KBM-7 (cell line): ENCODE results near the gene RIT2.
"Not testable (repeated sequence)": the region's sequence is repeated elsewhere in the genome, so short reads cannot be mapped to it uniquely, and the experiment has no call there.

Experiments used
- DNase-seq: peaks from one replicate; pipeline ENCODE4 v3.0.0-alpha.2; 2015
- in situ Hi-C: fragments of 300-500 bp; cut with MboI; formaldehyde crosslinking; loops from 2 replicates; pipeline ENCODE4 v1.14.3; 2020; ENCODE audit warnings: low sequenced_read_pairs, low pct_unique_long_range_greater_than_20kb, mixed read lengths

RIT2 gene

DNA sequence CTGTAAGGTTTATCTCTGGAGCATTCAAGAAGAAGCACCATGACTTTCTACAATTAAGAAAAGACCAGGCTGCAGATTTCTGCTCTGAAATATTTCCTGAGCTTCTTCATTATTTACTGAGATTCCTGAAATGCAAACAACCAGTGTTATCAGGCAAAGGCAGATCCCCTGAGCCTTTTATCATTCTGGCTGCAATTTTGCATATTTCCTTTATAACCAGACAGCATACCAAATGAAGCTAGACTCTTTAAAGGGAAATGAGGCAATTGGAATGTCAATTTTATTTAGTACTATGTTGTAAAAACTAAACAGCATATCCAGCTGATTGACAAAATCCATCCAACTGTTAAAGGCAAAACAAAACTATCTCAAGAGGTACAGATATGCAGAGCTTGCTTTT is 372.5 kb downstream of the RIT2 start:
- in situ Hi-C loops, result no loop called here

DNA sequence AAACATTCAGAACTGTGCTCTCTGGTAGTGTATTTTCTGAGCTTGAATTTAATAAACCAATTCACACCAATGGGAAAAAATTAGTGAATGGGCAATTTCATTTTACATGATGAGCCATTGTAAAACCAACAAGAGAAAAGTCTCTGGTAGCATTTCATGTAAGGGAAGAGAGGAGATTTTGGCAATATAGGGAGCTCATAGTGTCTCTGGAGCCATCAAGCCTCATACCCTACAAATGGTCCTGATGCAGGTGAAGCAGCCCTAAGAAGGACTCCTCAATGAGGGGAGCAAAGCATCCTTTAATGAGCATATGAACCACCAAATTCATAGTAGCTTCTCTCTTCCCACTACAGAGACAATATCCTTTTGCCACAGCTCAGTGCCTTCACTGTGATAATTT is 373.0 kb downstream of the RIT2 start:
- DNase-seq, result no peak
- in situ Hi-C loops, result no loop called here

More for the DNA sequence above, 372.5 kb downstream of the RIT2 start:
- DNase-seq, result no peak

DNA sequence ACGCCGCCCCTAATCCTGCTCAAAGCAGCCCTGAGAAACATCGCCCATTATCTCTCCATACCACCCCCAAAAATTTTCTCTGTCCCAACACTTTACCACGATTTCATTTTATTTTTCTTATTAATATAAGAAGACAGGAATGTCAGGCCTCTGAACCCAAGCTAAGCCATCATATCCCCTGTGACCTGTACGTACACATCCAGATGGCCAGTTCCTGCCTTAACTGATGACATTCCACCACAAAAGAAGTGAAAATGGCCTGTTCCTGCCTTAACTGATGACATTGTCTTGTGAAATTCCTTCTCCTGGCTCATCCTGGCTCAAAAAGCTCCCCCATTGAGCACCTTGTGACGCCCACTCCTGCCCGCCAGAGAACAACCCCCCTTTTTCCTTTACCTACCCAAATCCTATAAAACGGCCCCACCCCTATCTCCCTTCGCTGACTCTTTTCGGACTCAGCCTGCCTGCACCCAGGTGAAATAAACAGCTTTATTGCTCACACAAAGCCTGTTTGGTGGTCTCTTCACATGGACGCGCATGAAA is 373.6 kb downstream of the RIT2 start:
- in situ Hi-C loops, result not testable (repeated sequence)

DNA sequence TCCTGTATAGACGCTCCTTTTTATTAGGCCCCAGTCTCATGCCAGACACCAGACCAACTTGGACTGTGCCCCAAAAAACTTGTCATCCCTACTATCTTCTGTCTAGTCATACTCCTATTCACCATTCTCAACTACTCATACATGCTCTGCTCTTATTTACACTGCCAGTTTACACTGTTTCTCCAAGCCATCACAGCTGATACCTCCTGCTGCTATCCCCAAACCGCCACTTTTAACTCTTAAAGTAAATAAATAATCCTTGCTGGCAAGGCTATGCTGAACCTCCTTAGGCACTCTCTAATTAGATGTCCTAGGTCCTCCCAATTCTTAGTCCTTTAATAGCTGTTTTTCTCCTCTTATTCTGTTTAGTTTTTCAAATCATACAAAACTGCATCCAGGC is 374.2 kb downstream of the RIT2 start:
- in situ Hi-C loops, DNase-seq: not testable (repeated sequence)

More for the DNA sequence above, 373.6 kb downstream of the RIT2 start:
- not testable (repeated sequence) for DNase-seq

DNA sequence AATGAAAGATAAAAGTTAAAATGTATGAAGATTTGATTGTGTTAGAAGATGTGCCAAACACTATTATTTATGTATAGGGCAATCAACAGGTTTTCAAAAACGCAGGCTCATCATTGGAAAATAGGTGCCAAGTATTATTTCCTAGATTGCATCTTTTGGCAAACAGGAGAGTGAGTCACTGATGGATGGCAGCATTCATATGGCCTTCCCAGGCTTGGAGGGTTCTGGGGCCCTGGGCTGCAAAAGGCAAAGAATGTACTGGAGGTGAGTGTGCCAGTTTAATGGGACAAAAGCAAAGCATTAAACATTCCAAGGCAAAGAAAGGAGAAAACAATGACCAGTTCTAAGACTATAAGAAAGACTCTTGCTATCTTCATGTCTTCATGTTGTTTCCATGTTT is 379.4 kb downstream of the RIT2 start:
- DNase-seq, result no peak
- in situ Hi-C loops, result no loop called here

DNA sequence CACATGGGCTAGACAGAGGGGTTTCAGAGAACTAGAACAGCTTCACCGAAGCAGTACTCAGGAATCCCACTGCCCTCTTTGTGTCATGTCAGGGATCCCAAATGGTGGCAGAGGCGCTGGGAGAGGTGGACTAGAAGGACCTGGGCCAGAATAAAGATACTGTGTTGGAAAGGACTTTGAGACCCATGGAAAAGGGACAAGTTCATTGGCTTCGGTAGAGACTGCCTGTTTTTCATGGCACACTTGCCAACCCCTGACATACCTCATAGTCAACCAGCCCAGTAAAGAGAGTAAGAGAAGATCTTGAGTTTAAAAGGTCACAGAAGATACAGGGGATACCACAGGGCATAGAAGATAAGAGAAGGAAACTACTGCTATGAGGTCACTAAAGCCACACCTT is 381.0 kb downstream of the RIT2 start:
- no peak for DNase-seq

DNA sequence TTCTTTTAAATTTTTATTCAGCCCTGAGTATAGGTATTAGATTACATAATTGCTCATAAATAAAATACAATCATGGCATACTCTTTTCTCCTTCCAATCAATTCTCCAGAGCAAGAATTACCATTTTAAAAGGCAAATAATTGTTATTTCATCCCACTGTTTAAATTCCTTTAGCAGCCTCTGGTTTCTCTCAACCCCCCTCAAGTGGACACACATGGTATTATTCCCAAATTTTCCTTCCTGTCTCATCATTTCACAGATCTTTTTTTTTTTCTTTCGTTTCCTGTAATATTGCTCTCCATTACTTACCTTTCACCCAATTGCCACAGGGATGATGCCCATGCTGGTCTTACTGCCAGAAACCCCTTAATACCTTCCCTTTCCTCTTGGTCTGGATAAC is 385.2 kb downstream of the RIT2 start:
- no peak for DNase-seq
- in situ Hi-C loops, result no loop called here

More for the DNA sequence above, 381.0 kb downstream of the RIT2 start:
- in situ Hi-C loops, result no loop called here

DNA sequence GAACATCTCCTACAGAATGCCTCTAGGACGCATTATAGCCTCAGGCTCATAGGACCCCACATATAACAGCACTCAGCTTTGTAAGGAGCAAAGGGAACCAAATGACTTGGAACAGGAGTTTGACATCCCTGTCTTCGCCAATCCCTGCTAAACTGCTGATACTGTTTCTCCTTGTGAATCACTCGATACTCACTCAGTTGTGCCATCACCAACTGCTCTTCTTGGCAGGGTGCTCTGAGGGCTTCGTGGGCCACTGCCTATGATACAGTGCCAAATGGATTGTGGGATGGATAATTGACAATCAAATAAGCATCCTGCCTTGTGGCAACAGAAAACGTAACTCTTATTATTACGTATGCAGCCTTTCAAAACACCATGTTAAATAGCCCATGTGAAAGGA is 396.3 kb downstream of the RIT2 start:
- in situ Hi-C loops, result no loop called here

DNA sequence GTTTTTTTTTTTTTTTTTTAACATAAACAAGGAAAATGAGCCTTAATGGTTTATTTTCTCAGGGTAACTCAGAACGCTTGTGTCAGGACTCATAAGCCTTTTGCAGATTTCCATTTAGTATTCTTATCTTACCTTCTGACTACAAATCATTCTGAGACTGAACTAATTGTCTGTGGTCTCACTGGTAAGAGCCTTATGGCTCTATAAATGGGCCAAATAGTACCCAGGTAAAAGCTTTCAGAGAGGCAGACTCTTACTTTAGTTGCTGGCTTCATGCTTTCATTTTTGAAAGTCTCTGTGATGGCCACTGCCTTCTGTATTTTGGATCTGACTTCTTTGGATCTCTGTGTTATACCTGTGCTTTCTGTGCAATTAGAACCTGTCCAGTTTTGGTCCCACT is 403.4 kb downstream of the RIT2 start:
- in situ Hi-C loops, result no loop called here
- no peak for DNase-seq

More for the DNA sequence above, 396.3 kb downstream of the RIT2 start:
- DNase-seq, result no peak

DNA sequence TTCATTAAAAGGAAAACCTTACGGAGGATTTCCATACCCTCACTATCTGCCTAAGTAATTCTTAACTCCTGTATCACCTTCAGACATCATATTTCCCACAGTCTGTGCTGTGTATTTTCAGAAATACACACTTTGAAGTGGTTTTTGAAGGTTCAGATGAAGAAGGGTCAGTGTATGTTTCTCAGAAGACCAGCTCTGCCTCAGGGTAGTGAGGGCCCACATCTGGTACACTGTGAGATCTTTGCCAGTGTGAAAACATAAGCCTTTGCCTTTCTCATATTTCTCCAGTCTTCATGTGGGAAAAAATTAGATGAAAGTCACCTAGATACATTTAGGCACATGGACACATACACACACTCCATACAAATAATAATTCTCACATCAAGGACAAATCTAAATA is 408.4 kb downstream of the RIT2 start:
- DNase-seq, result no peak
- in situ Hi-C loops, result no loop called here

DNA sequence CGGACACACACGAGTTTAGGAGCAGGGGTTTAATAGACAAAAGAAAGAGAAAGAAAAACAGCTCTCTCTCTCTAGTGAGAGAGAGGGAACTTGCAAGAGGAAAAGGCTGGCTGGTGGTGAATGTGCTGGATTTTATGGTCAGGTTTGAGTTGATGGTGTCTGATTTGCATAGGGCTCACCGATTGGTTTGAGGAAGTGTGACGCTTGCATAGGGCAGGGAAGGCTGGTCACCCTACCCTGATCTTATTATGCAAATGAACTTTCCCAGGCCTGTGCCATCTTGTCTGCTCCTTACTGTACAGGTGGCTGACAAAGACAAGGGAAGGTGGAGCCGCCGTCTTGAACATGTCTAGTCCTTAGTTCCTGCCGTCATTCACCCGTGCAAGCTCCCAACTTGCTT is 408.9 kb downstream of the RIT2 start:
- in situ Hi-C loops, result no loop called here
- peak; percentile 11 for DNase-seq

DNA sequence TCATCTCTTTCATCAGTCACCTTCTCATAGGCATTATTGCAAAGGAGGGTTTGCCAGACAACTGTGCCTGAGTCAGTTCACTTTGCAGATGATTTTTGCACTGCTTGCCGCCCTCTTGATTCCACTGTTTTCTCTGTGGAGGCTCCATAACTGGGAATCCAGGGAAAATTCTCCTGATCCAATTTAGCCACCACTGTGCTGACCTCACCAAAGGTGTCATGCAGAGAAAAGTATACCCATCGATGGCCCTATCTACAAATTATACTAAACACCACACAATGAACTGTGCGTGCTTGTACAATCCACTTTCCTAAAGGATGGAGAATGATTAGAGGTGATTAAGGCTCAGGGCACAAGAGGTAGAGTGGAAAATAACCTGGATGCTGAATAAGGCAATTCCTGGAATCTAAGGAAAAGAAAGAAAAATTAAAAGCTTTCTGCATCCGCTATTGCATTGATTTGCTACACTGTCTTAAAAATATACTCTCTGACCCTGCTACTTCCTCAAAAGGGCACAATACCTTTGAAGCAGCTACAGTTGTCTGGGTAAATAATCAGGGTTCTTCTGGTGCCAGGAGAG is 409.4 kb downstream of the RIT2 start:
- in situ Hi-C loops, result no loop called here
- DNase-seq, result no peak
